HG02943 (cell line): ENCODE data around the gene KCNMA1.

Source experiments
- ATAC-seq: cut with Tn5 transposase; IDR thresholded peaks from one replicate; pipeline ENCODE4 v1.9.1; 2021; ENCODE audit warnings: mild to moderate bottlenecking, low read depth, moderate library complexity; ENCODE audit not compliant: unreplicated experiment

Gene KCNMA1

GRCh38 chr10:76921383-76922010, 716.1 kb downstream of the KCNMA1 start:
- ATAC-seq, result no peak

- no peak for ATAC-seq
These were observed 717.0 kb downstream of the KCNMA1 start for GRCh38 chr10:76920581-76920980.

DNA sequence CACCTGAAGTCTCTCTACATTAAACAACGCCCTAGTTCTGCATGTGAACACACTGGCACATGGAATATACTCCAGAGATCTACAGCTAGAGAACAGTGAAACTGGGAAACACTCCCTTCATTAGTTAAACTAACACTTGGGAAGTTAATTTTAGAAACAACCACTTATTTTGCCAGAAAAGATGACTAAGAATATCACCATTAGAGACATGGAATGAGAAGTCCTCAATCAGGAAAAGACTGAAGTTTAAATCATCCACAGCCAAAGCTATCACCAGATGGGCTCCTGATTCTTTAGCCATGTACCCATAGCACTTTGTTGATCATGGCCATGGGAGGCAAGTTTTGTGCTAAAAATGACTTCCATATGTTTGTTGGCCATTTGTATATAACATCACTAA, 719.5 kb downstream of the KCNMA1 start:
- ATAC-seq, result no peak

GRCh38 chr10:76917071-76917470, 720.5 kb downstream of the KCNMA1 start:
- no peak for ATAC-seq

GRCh38 chr10:76916536-76916935, 721.1 kb downstream of the KCNMA1 start:
- ATAC-seq, result no peak

DNA sequence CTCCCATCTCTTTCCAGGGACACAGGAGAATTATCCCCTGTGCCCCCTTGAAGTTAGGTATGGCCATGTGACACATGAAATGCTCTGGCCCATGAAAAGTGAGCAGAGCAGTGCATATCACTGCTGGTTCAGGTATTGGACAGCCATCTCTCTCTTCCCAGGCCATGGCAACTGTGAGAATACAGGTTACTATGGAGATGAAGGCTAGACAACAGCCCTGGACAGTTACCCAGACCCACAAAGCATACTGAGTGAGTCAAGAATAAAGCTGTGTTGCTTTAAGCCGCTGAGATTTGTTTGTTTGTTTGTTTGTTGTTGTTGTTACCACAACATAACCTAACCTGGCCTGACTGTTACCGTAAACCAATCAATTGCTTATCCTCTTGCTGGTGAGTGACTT, 722.3 kb downstream of the KCNMA1 start:
- ATAC-seq, result no peak

GRCh38 chr10:76911184-76911583, 726.4 kb downstream of the KCNMA1 start:
- ATAC-seq, result no peak

DNA sequence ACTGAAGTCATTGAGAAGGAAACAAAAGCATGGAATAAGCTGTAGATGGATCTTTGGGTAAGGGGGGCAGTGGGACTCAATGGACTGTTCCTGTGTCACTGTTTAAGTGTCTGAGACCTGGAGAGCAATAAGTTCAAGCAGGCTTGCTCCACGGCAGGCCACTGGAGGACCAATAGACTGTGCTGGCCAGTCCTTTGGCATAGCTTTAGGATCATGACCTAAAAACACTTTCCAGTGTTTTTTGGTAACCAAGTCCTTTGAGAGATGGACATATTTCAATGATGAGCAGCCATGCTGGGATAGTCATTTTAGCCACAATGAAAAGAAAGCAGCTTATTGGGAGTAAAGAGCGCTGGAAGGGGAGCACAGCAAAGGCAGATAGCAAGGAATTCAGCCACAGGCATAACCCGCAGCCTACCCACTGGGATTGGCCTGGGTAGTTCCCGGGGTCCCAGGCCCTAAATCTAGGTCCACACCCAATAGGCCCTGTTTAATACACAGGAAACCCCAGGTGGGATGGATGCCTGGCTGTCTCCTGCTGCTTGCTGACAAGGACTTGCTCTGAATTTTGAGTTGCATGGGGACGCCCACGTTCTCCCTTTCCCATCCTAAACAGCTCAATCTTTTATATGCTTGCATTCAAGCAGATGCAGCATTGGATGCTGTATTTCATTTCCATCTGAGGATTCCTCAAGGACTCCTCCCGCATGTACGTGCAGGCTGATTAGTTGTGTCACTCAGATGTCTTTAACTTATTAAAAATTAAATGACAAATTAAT, 727.2 kb downstream of the KCNMA1 start:
- no peak for ATAC-seq

DNA sequence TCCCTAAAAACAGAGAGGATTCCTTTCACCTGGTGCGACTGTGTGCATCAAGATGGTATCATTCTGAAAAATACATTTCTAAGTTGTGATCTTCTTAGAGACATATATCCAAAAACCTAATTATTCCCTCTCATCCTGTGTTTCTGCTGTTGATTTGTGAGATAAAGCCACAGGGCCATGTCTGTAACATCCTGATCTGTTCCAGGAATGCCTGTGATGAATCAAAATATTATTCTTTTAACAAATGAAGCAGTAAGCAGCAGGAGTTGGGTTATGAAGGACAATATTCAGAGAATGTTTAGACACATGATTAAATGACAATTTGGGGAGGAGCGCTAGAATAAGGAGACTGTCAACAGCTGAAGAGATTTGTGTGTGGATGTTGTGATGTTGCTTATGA, 731.4 kb downstream of the KCNMA1 start:
- ATAC-seq, result no peak

- ATAC-seq, result no peak
These were observed 732.4 kb downstream of the KCNMA1 start for GRCh38 chr10:76905251-76905650.

DNA sequence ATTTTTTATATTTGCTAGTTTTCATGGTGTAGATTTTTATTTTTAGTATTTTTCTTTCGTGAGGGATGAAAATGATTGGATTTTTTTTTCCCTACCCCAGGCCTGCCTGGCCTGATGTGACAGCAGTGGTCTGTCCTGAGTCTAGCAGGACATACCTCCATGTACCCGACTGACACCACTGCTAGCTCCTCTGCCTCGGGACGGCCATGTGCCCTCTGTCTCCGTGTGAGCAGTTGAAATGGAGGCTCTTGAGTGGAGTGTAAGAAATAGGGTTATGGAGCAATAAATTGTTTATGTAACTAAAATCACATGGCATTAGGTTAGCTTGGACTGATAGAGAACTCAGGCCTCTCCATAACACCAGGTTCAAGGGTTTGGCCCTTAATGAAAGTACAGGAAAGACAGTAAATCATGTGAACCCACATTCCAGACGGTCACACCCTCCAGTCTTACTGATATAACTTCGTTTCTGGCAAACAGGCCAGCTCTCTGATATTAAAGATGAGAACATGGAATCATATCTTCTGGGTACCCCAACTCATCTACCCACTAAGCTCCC, 734.1 kb downstream of the KCNMA1 start:
- no peak for ATAC-seq

DNA sequence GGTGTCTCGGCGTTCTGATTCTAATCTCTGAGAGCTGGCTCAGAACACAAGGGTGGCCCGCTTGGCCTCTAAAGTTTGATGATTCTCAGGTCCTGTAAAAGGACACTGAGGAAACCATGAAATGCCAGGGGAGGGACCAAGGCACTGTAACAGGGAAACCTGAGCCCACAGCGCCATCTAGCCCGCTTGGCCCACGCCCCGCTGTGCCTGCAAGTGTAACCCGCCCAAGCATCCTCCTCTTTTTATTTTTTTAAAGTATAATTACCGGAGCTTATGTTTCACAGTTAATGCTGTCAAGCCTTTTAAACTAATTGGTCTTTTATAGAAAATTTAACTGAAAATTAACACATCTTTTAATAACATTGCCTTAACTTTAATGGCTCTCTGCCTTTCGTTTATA, 734.7 kb downstream of the KCNMA1 start:
- ATAC-seq, result no peak

GRCh38 chr10:76901701-76902100, 735.9 kb downstream of the KCNMA1 start:
- no peak for ATAC-seq

- no peak for ATAC-seq
These were observed 738.1 kb downstream of the KCNMA1 start for GRCh38 chr10:76899490-76899889.

DNA sequence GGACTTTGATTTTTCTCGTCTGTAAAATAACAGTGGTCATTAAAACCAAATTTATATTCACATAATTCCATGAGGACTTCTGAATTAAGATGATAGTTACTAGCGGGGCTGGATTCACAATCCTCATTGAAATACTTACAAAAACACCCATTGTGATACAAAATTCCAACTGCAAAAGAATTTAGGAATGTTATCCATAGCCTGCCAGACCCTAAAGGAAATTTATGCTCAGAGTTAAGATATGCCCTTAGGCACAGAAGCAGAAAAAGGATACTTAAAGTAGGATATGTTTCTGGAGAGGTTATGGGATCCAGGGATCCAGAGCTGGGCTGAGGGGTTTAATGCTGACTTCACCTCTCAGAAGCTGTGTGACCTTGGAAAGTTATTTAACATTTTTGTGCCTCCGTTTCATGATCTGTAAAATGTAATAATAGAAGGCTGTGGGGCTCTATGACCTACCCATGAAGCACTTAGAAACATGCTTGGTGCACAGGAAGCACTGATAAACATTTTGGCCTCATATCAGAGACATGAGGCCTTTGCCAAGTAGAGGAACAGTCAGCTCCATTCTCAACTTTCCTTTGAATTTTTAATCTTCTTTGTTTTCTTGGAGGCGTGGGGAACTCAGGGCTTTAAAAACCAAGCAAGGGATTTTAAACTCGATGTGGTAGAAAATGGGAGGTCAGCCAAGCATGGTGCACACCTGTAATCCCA, 744.7 kb downstream of the KCNMA1 start:
- ATAC-seq, result no peak

GRCh38 chr10:76887223-76888010, 750.2 kb downstream of the KCNMA1 start:
- no peak for ATAC-seq

DNA sequence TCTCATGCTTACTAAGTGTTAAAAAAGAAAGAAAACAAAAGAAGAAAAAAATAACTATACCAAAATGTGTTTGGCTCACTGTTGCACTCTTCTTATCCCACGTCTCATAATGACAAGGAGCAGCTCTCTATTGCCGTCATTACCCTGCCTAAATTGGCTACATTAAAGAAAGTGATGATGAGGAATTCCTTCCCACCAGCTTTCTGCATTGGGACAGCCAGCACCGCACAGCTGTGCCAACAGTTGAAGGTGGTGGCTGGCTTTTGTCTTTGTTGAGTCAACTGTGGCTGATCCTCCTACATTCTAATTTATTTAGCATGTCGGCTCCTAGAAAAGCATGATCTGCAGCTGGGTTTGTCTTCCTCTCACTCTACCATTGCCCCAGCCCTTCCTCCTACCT, 751.8 kb downstream of the KCNMA1 start:
- ATAC-seq, result no peak

- ATAC-seq, result no peak
These were observed 752.8 kb downstream of the KCNMA1 start for GRCh38 chr10:76884673-76885275.

DNA sequence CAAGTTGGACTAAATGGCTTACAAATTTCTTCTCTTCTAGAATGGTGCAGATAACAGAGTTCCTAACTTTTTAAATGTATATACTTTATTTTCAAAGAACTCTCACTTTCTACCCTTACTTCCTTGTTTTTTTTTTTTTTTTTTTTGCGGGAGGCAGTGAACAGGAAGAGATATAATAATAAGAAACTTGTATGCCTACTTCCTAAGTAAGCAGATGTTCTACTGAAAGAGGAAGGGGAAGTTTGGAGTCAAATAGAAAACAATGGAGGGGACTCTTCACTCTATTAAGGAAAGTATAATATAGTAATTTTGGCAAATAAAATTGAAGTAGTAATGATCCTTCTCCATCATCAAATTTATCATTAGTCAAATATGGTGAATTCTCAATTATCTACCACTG, 754.0 kb downstream of the KCNMA1 start:
- no peak for ATAC-seq

- ATAC-seq, result no peak
These were observed 754.8 kb downstream of the KCNMA1 start for GRCh38 chr10:76882796-76883195.
